Ovary (tissue), 3 donors: ENCODE data around the gene PTPRO.

Source experiments
- CTCF ChIP-seq, 3 donors: fragments of 450-650 bp in 2 of 3; fragments of 200-600 bp in 1 of 3; IDR thresholded peaks; one replicate each; pipeline versions ENCODE4 v1.5.1 to v1.8.0; 2016 to 2022; ENCODE audit warnings: antibody characterized with exemption in 3 of 3, mild to moderate bottlenecking in 1 of 3
- POLR2A ChIP-seq: fragments of 450-650 bp; IDR thresholded peaks from one replicate; pipeline ENCODE4 v1.6.1; 2017; ENCODE audit warnings: antibody characterized with exemption, mild to moderate bottlenecking, moderate library complexity
- donor health status: DM: no; HTN: no; CAD: no.

GRCh38 chr12:15322164-15323061 lies at the start of gene PTPRO:
- TF ChIP-seq CTCF (IDR thresholded peaks at IDR 0.05) = no peak
- TF ChIP-seq POLR2A = no peak
